A549 (cell line): ENCODE data around the gene GNG4. TPM values are rescaled to one million over a fixed set of nuclear protein-coding genes. Genes with fewer than 3 reads are reported as not detected.
A peak's percentile ranks its signal among the peaks of the same experiment; 100 is the strongest.

Source experiments
- ATAC-seq, 2 experiments: fragments of 200-7000 bp in 1 of 2; fragments of >200 bp in 1 of 2; cut with Nextera tagmentation in 1 of 2; cut with Tn5 transposase in 1 of 2; 3 replicates each; pipeline versions ENCODE4 v1.8.0 to v1.9.1; 2018 to 2020; ENCODE audit warnings: mild to moderate bottlenecking in 1 of 2, moderate library complexity in 1 of 2
- CTCF ChIA-PET: fragments of 300-600 bp; sonication (Branson Sonifier 250); formaldehyde crosslinking; extraction: SDS; loops from one replicate; lab custom pipeline; 2021; ENCODE audit warnings: antibody characterized with exemption, inconsistent platforms; lab: Yijun Ruan, JAX
- POLR2A ChIA-PET: fragments of 350-600 bp; formaldehyde crosslinking; extraction: SDS; loops from one replicate; lab custom pipeline; 2021; ENCODE audit warnings: antibody characterized with exemption, inconsistent platforms; lab: Yijun Ruan, JAX
- DNase-seq, 2 experiments: peaks; one replicate each; pipeline versions ENCODE4 v3.0.0 to v3.0.0-alpha.2; 2011 to 2016; ENCODE audit warnings: low read depth in 1 of 2, low spot score in 1 of 2
- FAIRE-seq: peaks from 2 replicates; lab custom pipeline; 2011; peaks lifted over from hg19 to GRCh38; lab: Jason Lieb, UNC
- H3K27ac ChIP-seq, 2 experiments: fragments of >200 bp; sonication (Bioruptor Twin); formaldehyde crosslinking; 3 replicates each; pipeline ENCODE4 v1.5.1; 2016 to 2017
- H3K4me1 ChIP-seq: fragments of >200 bp; sonication (Bioruptor Twin); formaldehyde crosslinking; 3 replicates; pipeline ENCODE4 v1.6.1; 2016
- H3K4me2 ChIP-seq: fragments of >200 bp; sonication (Bioruptor Twin); formaldehyde crosslinking; 3 replicates; pipeline ENCODE4 v1.6.1; 2016
- H3K4me3 ChIP-seq: fragments of >200 bp; sonication (Bioruptor Twin); formaldehyde crosslinking; 3 replicates; pipeline ENCODE4 v1.5.1; 2016
- H3K9me3 ChIP-seq: fragments of >200 bp; sonication (Bioruptor Twin); formaldehyde crosslinking; 3 replicates; pipeline ENCODE4 v1.6.1; 2016
- BHLHE40 ChIP-seq: IDR thresholded peaks from 2 replicates; pipeline ENCODE4 v1.6.1; 2012; ENCODE audit warnings: low read depth, low read length, inconsistent platforms
- CEBPB ChIP-seq, 2 experiments: fragments of >200 bp in 1 of 2; sonication (Bioruptor Twin) in 1 of 2; formaldehyde crosslinking in 1 of 2; IDR thresholded peaks; 2 replicates each; pipeline ENCODE4 v1.6.1; 2012 to 2016
- CHD2 ChIP-seq: fragments of 150-350 bp; IDR thresholded peaks from 2 replicates; pipeline ENCODE4 v1.6.1; 2014; ENCODE audit warnings: low read length; ENCODE audit not compliant: partially characterized antibody
- CHD4 ChIP-seq: fragments of 200-600 bp; sonication (generic); IDR thresholded peaks from 2 replicates; pipeline ENCODE4 v1.6.1; 2016; ENCODE audit warnings: antibody characterized with exemption, mild to moderate bottlenecking, borderline replicate concordance
- CTCF ChIP-seq: fragments of >200 bp; sonication (Bioruptor Twin); formaldehyde crosslinking; IDR thresholded peaks from 3 replicates; pipeline ENCODE4 v1.5.1; 2016
- EP300 ChIP-seq, 2 experiments: fragments of >200 bp; sonication (Bioruptor Twin); formaldehyde crosslinking; IDR thresholded peaks; 2 replicates in 1 of 2; 3 replicates in 1 of 2; pipeline ENCODE4 v1.6.1; 2016 to 2017
- FOSL2 ChIP-seq, 2 experiments: fragments of 450-650 bp in 1 of 2; fragments of >200 bp in 1 of 2; sonication (Bioruptor Twin) in 1 of 2; formaldehyde crosslinking; IDR thresholded peaks; 2 replicates each; pipeline versions ENCODE4 v1.5.0 to v1.6.1; 2016 to 2020; ENCODE audit warnings: mild to moderate bottlenecking in 1 of 2, moderate library complexity in 1 of 2
- GATA3 ChIP-seq: IDR thresholded peaks from 2 replicates; pipeline ENCODE4 v1.6.1; 2012; ENCODE audit warnings: borderline replicate concordance
- HEYL ChIP-seq: fragments of 250-450 bp; sonication (Bioruptor Pico); IDR thresholded peaks from 2 replicates; pipeline ENCODE4 v1.8.0; 2021; ENCODE audit warnings: mild to moderate bottlenecking, moderate library complexity
- HMGXB4 ChIP-seq: fragments of 250-450 bp; sonication (Bioruptor Pico); IDR thresholded peaks from 2 replicates; pipeline ENCODE4 v1.5.0; 2021; ENCODE audit warnings: mild to moderate bottlenecking, moderate library complexity, borderline replicate concordance
- HOXB5 ChIP-seq: fragments of 250-450 bp; sonication (Bioruptor Pico); IDR thresholded peaks from 2 replicates; pipeline ENCODE4 v1.5.0; 2020; ENCODE audit warnings: mild to moderate bottlenecking, moderate library complexity
- JUNB ChIP-seq: fragments of >200 bp; sonication (Bioruptor Twin); formaldehyde crosslinking; IDR thresholded peaks from 2 replicates; pipeline ENCODE4 v1.6.1; 2016
- KDM1A ChIP-seq: fragments of 200-600 bp; sonication (generic); IDR thresholded peaks from 2 replicates; pipeline ENCODE4 v1.6.1; 2016; ENCODE audit warnings: low read depth, mild to moderate bottlenecking
- KDM5A ChIP-seq: fragments of 200-600 bp; sonication (generic); IDR thresholded peaks from 2 replicates; pipeline ENCODE4 v1.6.1; 2016; ENCODE audit warnings: antibody characterized with exemption, mild to moderate bottlenecking
- MAX ChIP-seq: IDR thresholded peaks from 2 replicates; pipeline ENCODE4 v1.6.1; 2012
- NPAS2 ChIP-seq: fragments of 250-450 bp; sonication (Bioruptor Pico); IDR thresholded peaks from 2 replicates; pipeline ENCODE4 v1.8.0; 2022; ENCODE audit warnings: mild to moderate bottlenecking, moderate library complexity, borderline replicate concordance
- PBX3 ChIP-seq: IDR thresholded peaks from 2 replicates; pipeline ENCODE4 v1.6.1; 2012
- POLR2A ChIP-seq: IDR thresholded peaks from 2 replicates; pipeline ENCODE4 v1.6.1; 2012; ENCODE audit warnings: mild to moderate bottlenecking, low read length
- POLR2AphosphoS2 ChIP-seq: conservative IDR thresholded peaks from 2 replicates; pipeline ENCODE4 v1.6.1; 2012; ENCODE audit warnings: low read length, improper control_type of control experiment, inconsistent platforms
- RAD21 ChIP-seq, 2 experiments: fragments of >200 bp in 1 of 2; sonication (Bioruptor Twin) in 1 of 2; formaldehyde crosslinking in 1 of 2; IDR thresholded peaks in 1 of 2; conservative IDR thresholded peaks in 1 of 2; 2 replicates in 1 of 2; 3 replicates in 1 of 2; pipeline ENCODE4 v1.6.1; 2012 to 2018; ENCODE audit warnings: inconsistent platforms in 1 of 2
- REST ChIP-seq: fragments of 200-600 bp; sonication (generic); IDR thresholded peaks from 2 replicates; pipeline ENCODE4 v1.6.1; 2016; ENCODE audit warnings: antibody characterized with exemption, mild to moderate bottlenecking, moderate library complexity
- SREBF2 ChIP-seq: fragments of 450-650 bp; IDR thresholded peaks from 2 replicates; pipeline ENCODE4 v1.6.1; 2014; ENCODE audit warnings: mild to moderate bottlenecking, moderate library complexity
- ZNF302 ChIP-seq: fragments of 250-450 bp; sonication (Bioruptor Pico); IDR thresholded peaks from 2 replicates; pipeline ENCODE4 v1.9.0; 2021; ENCODE audit warnings: inconsistent platforms, mild to moderate bottlenecking, moderate library complexity
- WGBS: methylation state at CpG from one replicate; pipeline ENCODE4 v1.1.6; 2017; ENCODE audit errors: missing lambda C conversion rate; 5-methylcytosine and 5-hydroxymethylcytosine counted together
- polyA plus RNA-seq, 4 experiments: library from polyadenylated mRNA; depleted of rRNA in 3 of 4; stranded (reverse); fragments of >200 nt; fragmentation: RNase III in 1 of 4; extraction: RNeasy Plus Mini Kit Qiagen cat#74134 plus additional on column Dnase treatment in 1 of 4; gene quantifications; 2 replicates in 3 of 4; 3 replicates in 1 of 4; pipeline ENCODE4 v1.2.3, GENCODE V29; 2011 to 2017

The GNG4 gene
- polyA plus RNA-seq, 2 of the 4 experiments (the other 2 are of a cell fraction), result 10.5 to 16.3 TPM

- no peak overlapping the region for H3K4me3 ChIP-seq
- ChIA-PET POLR2A (no interaction called here), CTCF (interaction anchor here (1.0 to 2.3 kb wide), 3 partner anchors 14 to 461 kb away, joined by 3 to 9 read pairs (median 5); no protein-coding TSS in a partner anchor)
- no peak for DNase-seq
- no peak overlapping the region for H3K4me2 ChIP-seq
- no peak for FAIRE-seq
- no peaks in the 10 kb centered on the region for H3K9me3 ChIP-seq
- H3K27ac ChIP-seq, result no peak overlapping the region
- TF ChIP-seq EP300 (IDR thresholded peaks at IDR 0.05) (no peak), PBX3 (no peak), BHLHE40 (no peak), CHD2 (no peak), KDM1A (no peak)
- ATAC-seq, result no peak
- H3K4me1 ChIP-seq, result peaks cover 7% of the 10 kb centered on the region; the same call in 2 of the 3 replicates
- WGBS, result 77% methylated on average over 6 of the region's 6 CpGs
These were observed 138.8 kb downstream of the GNG4 start for GRCh38 chr1:235510823-235511222.

- no peak for ATAC-seq
- no peak overlapping the region for H3K4me3 ChIP-seq
- no peak for TF ChIP-seq POLR2AphosphoS2
- TF ChIP-seq FOSL2 (IDR thresholded peaks at IDR 0.05), result no peak
- no peak for TF ChIP-seq FOSL2 (CRISPR knock-in tag; IDR thresholded peaks at IDR 0.05)
- no peak for TF ChIP-seq POLR2A
- TF ChIP-seq NPAS2, result no peak
- no peaks in the 10 kb centered on the region for H3K9me3 ChIP-seq
- DNase-seq, result no peak
- H3K4me2 ChIP-seq, result no peak overlapping the region
- no peak for FAIRE-seq
- WGBS, result 87% methylated on average over 3 of the region's 3 CpGs
- H3K4me1 ChIP-seq, result peaks cover 10% of the 10 kb centered on the region
- H3K27ac ChIP-seq, result no peak overlapping the region
- POLR2A ChIA-PET, result no interaction called here
- CTCF ChIA-PET, result interaction anchor here (1.6 kb wide), 1 partner anchor 277 kb away, joined by 4 read pairs; no protein-coding TSS in a partner anchor
These were observed 142.0 kb downstream of the GNG4 start for GRCh38 chr1:235507623-235508022.

- H3K9me3 ChIP-seq, result no peaks in the 10 kb centered on the region
- H3K4me2 ChIP-seq, result peak overlapping the region; percentile 67
- H3K27ac ChIP-seq, result peak overlapping the region; percentile 89 to 97
- CTCF ChIA-PET, result interaction anchor here (0.5 to 2.7 kb wide), 59 partner anchors 9 to 1018 kb away, joined by 3 to 20 read pairs (median 4); partner anchors contain the start of gene LYST
- DNase-seq (peak; percentile 89 to 99), ATAC-seq (peak; percentile 84 to 91), FAIRE-seq (no peak)
- WGBS, result 1% methylated on average over 14 of the region's 61 CpGs
- peak overlapping the region; percentile 82 for H3K4me3 ChIP-seq
- POLR2A ChIA-PET, result interaction anchor here (0.5 to 2.2 kb wide), 25 partner anchors 9 to 1021 kb away, joined by 3 to 11 read pairs (median 4); partner anchors contain the start of genes ARID4B, RBM34 and TBCE
- peaks cover 19% of the 10 kb centered on the region for H3K4me1 ChIP-seq
- peak; percentile 67 for TF ChIP-seq POLR2A
- TF ChIP-seq HOXB5 (CRISPR knock-in tag), result no peak
- no peak for TF ChIP-seq CHD4
- TF ChIP-seq HEYL (CRISPR knock-in tag), result no peak
- no peak for TF ChIP-seq HMGXB4 (CRISPR knock-in tag)
- no peak for TF ChIP-seq CEBPB (IDR thresholded peaks at IDR 0.05)
- peak; percentile 40; the same call in 1 of the 2 replicates for TF ChIP-seq JUNB
- TF ChIP-seq NPAS2, result no peak
- TF ChIP-seq MAX, result peak; percentile 86
- TF ChIP-seq RAD21 (conservative IDR thresholded peaks at IDR 0.05 in 1 of 2, IDR thresholded peaks at IDR 0.05 in 1 of 2), result peak; percentile 42 to 48; a peak in 3 of 5 replicates
- TF ChIP-seq ZNF302 (CRISPR knock-in tag), result no peak
- no peak for TF ChIP-seq REST
- TF ChIP-seq CTCF, result peak; percentile 73
- TF ChIP-seq POLR2AphosphoS2, result no peak
- no peak for TF ChIP-seq GATA3
- no peak for TF ChIP-seq KDM5A
- TF ChIP-seq SREBF2, result no peak
These were observed 144.9 kb downstream of the GNG4 start for GRCh38 chr1:235504494-235505222.
